HAP-1 (cell line): ENCODE data around the gene LCN9.
A peak's percentile ranks its signal among the peaks of the same experiment; 100 is the strongest.
"Not testable (repeated sequence)": the region's sequence is repeated elsewhere in the genome, so short reads cannot be mapped to it uniquely, and the experiment has no call there.

Experiments
- DNase-seq, 2 experiments: peaks; one replicate each; pipeline ENCODE4 v3.0.0-alpha.2; 2016 to 2020; ENCODE audit warnings: low spot score in 2 of 2
- H3K27me3 ChIP-seq: fragments of 250-450 bp; sonication (Bioruptor Pico); 2 replicates; pipeline ENCODE4 v1.5.1; 2020; ENCODE audit warnings: low read depth, mild to moderate bottlenecking, moderate library complexity
- H3K36me3 ChIP-seq: fragments of 250-450 bp; sonication (Bioruptor Pico); replicated peaks from 2 replicates; pipeline ENCODE4 v1.5.1; 2020; ENCODE audit warnings: mild to moderate bottlenecking
- H3K4me1 ChIP-seq: fragments of 250-450 bp; sonication (Bioruptor Pico); 2 replicates; pipeline ENCODE4 v1.5.1; 2020; ENCODE audit warnings: mild to moderate bottlenecking
- H3K4me3 ChIP-seq: fragments of 250-450 bp; sonication (Bioruptor Pico); 2 replicates; pipeline ENCODE4 v1.5.1; 2020; ENCODE audit warnings: mild to moderate bottlenecking, moderate library complexity
- H3K9me3 ChIP-seq: fragments of 250-450 bp; sonication (Bioruptor Pico); 2 replicates; pipeline ENCODE4 v1.5.1; 2020; ENCODE audit warnings: mild to moderate bottlenecking, moderate library complexity
- in situ Hi-C: fragments of 300-500 bp; cut with MboI; formaldehyde crosslinking; loops from 3 replicates; pipeline ENCODE4 v1.14.3; 2020; ENCODE audit warnings: low sequenced_read_pairs, inconsistent platforms, mixed read lengths

Gene LCN9

GRCh38 chr9:135624282-135624681 is 38.8 kb upstream of the LCN9 start:
- no peak overlapping the region for H3K4me3 ChIP-seq
- DNase-seq: no peak
- H3K4me1 ChIP-seq: no peaks in the 10 kb centered on the region
- no peaks in the 10 kb centered on the region for H3K36me3 ChIP-seq
- 0 out of 2 replicates have a peak, but pooled peaks cover 2% of the 10 kb centered on the region for H3K9me3 ChIP-seq
- H3K27me3 ChIP-seq: peaks cover 10% of the 10 kb centered on the region
- in situ Hi-C loops: no loop called here

DNA sequence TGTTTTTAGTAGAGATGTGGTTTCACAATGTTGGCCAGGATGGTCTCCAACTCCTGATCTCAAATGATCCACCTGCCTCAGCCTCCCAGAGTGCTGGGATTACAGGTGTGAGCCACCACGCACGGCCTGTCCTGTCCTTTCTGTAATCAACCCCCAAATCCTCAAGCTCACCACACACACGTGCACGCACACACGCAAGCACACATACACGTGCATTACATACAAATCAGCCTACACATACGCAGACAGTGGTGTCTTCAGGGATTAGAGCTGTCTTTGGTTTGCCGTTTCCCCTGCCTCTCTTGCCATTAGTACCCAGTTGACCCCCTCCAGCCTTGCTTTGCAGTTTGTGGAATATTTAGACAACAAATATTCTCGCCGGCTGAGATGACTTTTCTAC is 30.3 kb upstream of the LCN9 start:
- no peak for DNase-seq
- no peaks in the 10 kb centered on the region for H3K36me3 ChIP-seq
- no peak overlapping the region for H3K4me3 ChIP-seq
- in situ Hi-C loops: no loop called here
- 0 out of 2 replicates have a peak, but pooled peaks cover 1% of the 10 kb centered on the region for H3K9me3 ChIP-seq
- no peaks in the 10 kb centered on the region for H3K4me1 ChIP-seq
- 0 out of 2 replicates have a peak, but pooled peaks cover 2% of the 10 kb centered on the region for H3K27me3 ChIP-seq

GRCh38 chr9:135636930-135637530 is 26.1 kb upstream of the LCN9 start:
- in situ Hi-C loops, H3K9me3 ChIP-seq, H3K4me3 ChIP-seq, DNase-seq, H3K27me3 ChIP-seq, H3K4me1 ChIP-seq, H3K36me3 ChIP-seq: not testable (repeated sequence)

DNA sequence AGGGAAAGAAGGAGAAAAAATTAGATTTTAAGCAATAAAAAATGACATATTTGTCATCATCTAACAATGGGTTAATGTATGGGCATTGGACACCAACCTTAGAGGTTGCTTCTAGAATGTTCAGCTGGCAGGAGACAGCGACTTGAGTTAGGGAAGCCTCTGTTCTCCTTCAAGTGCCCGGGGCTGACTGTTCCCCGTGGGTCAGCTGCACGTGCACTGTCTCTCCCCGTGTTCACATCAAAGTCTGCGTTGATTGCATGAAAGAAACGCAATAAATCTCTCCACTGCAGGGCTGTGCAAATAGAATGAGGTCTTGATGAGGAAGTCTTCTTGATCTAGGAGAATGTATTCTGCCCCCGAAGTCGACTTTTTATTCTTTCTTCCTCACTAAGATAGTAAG is 23.9 kb upstream of the LCN9 start, which contains the start of gene GLT6D1:
GLT6D1 (minus strand) TSS at position 345 of the 400 bp plus-strand sequence. CDS start 353 bp downstream, outside the sequence.
- H3K36me3 ChIP-seq: no peaks in the 10 kb centered on the region
- H3K9me3 ChIP-seq: no peaks in the 10 kb centered on the region
- DNase-seq: no peak
- no peak within 1 kb of the TSS for H3K4me3 ChIP-seq
- H3K4me1 ChIP-seq: no peaks in the 10 kb centered on the region
- no peaks in the 10 kb centered on the region for H3K27me3 ChIP-seq
- in situ Hi-C loops: no loop called here

GRCh38 chr9:135641047-135641446 is 22.1 kb upstream of the LCN9 start:
- Histone ChIP-seq H3K36me3 (no peaks in the 10 kb centered on the region), H3K4me1 (no peaks in the 10 kb centered on the region), H3K9me3 (no peaks in the 10 kb centered on the region), H3K27me3 (no peaks in the 10 kb centered on the region), H3K4me3 (no peak overlapping the region)
- DNase-seq: no peak
- in situ Hi-C loops: no loop called here

- no peak for DNase-seq
- Histone ChIP-seq H3K36me3 (no peaks in the 10 kb centered on the region), H3K4me3 (no peak overlapping the region), H3K9me3 (no peaks in the 10 kb centered on the region), H3K27me3 (no peaks in the 10 kb centered on the region), H3K4me1 (no peaks in the 10 kb centered on the region)
- in situ Hi-C loops: no loop called here
Measured at GRCh38 chr9:135641745-135642144, 21.4 kb upstream of the LCN9 start.

DNA sequence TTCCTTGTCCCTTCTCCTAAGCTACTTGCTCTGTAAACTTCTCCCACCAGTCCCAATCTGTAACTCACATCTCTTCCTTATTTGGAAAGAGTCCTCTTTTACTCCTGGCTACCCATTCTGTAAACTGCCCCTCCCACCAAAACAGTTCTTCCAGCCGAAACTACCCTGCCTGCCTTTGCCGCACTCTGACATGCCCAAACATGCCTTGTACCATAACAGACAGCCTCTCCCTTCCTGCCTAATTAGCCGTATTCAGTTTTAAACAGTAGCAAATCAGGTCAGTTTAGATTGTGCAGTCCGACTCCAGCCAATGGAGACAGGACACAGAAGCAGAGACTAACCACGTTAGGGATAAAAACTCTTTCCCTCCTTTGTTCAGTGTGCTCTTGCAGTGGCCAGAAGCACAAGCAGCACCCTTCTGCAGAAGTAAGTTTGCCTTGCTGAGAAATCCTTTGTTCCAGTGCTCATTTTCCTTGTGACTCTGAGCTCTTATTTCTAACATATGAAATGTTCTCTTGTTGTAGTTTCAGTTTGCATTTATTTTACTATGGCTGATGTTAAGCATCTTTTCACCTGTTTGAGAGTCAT is 18.4 kb upstream of the LCN9 start:
- Histone ChIP-seq H3K4me1 (peaks cover 1% of the 10 kb centered on the region; the same call in 1 of the 2 replicates), H3K9me3 (peaks cover 4% of the 10 kb centered on the region; the same call in 1 of the 2 replicates), H3K4me3 (no peak overlapping the region), H3K36me3 (no peaks in the 10 kb centered on the region), H3K27me3 (no peaks in the 10 kb centered on the region)
- in situ Hi-C loops: no loop called here
- no peak for DNase-seq

DNA sequence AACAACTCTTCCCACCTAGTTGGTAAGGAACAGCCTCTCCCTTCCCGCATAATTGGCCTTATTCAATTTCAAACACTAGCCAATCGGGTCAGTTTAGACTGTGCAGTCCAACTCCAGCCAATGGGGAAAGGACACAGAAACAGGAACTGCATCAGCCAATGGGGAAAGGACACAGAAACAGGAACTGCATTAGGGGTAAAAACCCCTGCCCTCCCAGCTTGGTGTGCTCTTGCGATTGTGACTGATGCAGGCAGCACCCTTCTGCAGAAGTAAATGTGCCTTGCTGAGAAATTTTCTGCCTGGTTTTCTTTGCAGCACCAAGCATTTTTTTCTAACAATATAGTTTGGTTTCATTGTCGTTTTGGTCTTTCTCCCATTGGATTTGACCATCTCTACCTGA is 15.2 kb upstream of the LCN9 start:
- DNase-seq: no peak
- H3K27me3 ChIP-seq: no peaks in the 10 kb centered on the region
- no peak overlapping the region for H3K4me3 ChIP-seq
- peaks cover 4% of the 10 kb centered on the region for H3K4me1 ChIP-seq
- H3K36me3 ChIP-seq: no peaks in the 10 kb centered on the region
- H3K9me3 ChIP-seq: peaks cover 7% of the 10 kb centered on the region; the same call in 1 of the 2 replicates
- in situ Hi-C loops: no loop called here

- in situ Hi-C loops: no loop called here
- peaks cover 4% of the 10 kb centered on the region for H3K4me1 ChIP-seq
- H3K27me3 ChIP-seq: no peaks in the 10 kb centered on the region
- no peak overlapping the region for H3K4me3 ChIP-seq
- no peaks in the 10 kb centered on the region for H3K36me3 ChIP-seq
- H3K9me3 ChIP-seq: peaks cover 7% of the 10 kb centered on the region; the same call in 1 of the 2 replicates
- no peak for DNase-seq
Measured at GRCh38 chr9:135648494-135649410, 14.4 kb upstream of the LCN9 start.

DNA sequence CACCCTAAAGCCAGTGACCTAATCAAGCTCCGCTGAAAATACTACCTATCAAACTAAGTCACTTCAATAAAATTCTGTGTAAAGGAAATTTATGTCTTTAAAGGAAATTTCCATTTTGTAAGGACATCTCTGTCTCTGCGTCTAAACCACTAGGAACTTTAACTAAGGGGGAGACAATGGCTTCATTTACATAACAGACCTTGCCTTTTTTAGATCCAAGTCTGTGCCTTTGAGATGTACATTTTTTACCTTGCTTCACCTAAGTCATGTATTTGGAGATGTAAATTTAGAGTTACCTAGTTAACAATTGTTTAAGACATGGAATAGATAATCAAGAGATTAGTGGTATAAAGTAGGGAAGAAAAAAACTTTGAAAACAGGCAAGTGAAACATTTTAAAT is 13.6 kb upstream of the LCN9 start:
- peaks cover 7% of the 10 kb centered on the region; the same call in 1 of the 2 replicates for H3K9me3 ChIP-seq
- in situ Hi-C loops: no loop called here
- no peaks in the 10 kb centered on the region for H3K27me3 ChIP-seq
- peak in 1 of 2 experiments; percentile 69 for DNase-seq
- no peaks in the 10 kb centered on the region for H3K36me3 ChIP-seq
- H3K4me1 ChIP-seq: peaks cover 4% of the 10 kb centered on the region
- H3K4me3 ChIP-seq: no peak overlapping the region

GRCh38 chr9:135650408-135650807 is 12.7 kb upstream of the LCN9 start:
- DNase-seq: no peak
- no peaks in the 10 kb centered on the region for H3K36me3 ChIP-seq
- in situ Hi-C loops: no loop called here
- no peak overlapping the region for H3K4me3 ChIP-seq
- H3K9me3 ChIP-seq: peaks cover 7% of the 10 kb centered on the region; the same call in 1 of the 2 replicates
- peaks cover 4% of the 10 kb centered on the region for H3K4me1 ChIP-seq
- H3K27me3 ChIP-seq: no peaks in the 10 kb centered on the region

- in situ Hi-C loops: no loop called here
- Histone ChIP-seq H3K27me3 (no peaks in the 10 kb centered on the region), H3K4me1 (no peaks in the 10 kb centered on the region; the same call in 1 of the 2 replicates), H3K36me3 (no peaks in the 10 kb centered on the region), H3K9me3 (peaks cover 2% of the 10 kb centered on the region; the same call in 1 of the 2 replicates), H3K4me3 (no peak overlapping the region)
- no peak for DNase-seq
Measured at GRCh38 chr9:135655317-135655716, 7.8 kb upstream of the LCN9 start.

- no peaks in the 10 kb centered on the region for H3K27me3 ChIP-seq
Measured at GRCh38 chr9:135657416-135657815, 5.7 kb upstream of the LCN9 start.

DNA sequence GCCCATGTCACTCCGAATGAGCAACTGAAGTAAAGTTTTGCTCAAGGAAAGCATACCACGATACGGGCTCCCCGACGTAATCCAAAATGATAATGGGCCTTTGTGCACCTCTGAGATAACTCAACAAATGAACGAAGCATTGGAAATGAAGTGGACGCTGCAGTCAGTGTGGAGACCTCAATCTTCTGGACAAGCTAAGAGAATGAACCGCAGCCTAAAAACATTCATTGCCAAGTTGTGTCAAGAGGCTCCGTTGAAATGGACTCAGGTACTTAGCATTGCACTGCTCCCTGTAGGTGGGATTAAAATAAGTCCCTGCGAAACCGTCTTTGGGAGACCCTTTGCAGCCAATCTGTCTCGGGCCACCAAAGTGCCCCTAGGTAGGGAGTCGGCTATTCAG is 3.9 kb upstream of the LCN9 start:
- H3K4me1 ChIP-seq: no peaks in the 10 kb centered on the region
- no peak for DNase-seq
- in situ Hi-C loops: no loop called here
- H3K36me3 ChIP-seq: no peaks in the 10 kb centered on the region
- no peak overlapping the region for H3K4me3 ChIP-seq
- no peaks in the 10 kb centered on the region for H3K9me3 ChIP-seq
- H3K27me3 ChIP-seq: no peaks in the 10 kb centered on the region

More at GRCh38 chr9:135657416-135657815, 5.7 kb upstream of the LCN9 start:
- no peaks in the 10 kb centered on the region for H3K36me3 ChIP-seq
- H3K4me3 ChIP-seq: no peak overlapping the region
- DNase-seq: no peak
- H3K4me1 ChIP-seq: no peaks in the 10 kb centered on the region
- in situ Hi-C loops: no loop called here
- H3K9me3 ChIP-seq: no peaks in the 10 kb centered on the region
